ENCODE results near the gene PHACTR1.

DNA sequence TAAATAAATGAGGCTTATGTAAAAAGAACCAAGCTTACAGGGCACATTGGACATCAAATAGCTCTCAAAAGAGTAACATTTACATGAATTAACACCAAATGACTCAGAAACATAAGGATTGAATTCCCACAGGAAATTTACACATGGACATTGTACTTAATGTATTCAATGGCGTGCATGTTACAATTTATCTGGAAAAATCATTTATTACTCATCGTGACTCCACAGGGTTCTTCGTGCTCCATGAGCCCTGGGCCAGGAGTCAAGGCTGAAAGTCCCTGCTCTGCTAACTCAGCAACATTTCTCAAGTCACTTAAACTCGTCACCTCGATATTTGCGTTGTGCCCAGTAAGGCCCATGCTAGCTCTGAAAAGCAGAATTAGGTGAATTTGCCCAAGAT is 158.5 kb downstream of the PHACTR1 start:
- TF ChIP-seq POLR2AphosphoS5 (IDR thresholded peaks at IDR 0.05; ENCODE audit: low read depth, low read length) (no peak), TCF7L2 (IDR thresholded peaks at IDR 0.05; ENCODE audit: low read depth, low read length) (no peak), SIN3A (IDR thresholded peaks at IDR 0.05; ENCODE audit: borderline replicate concordance, insufficient read depth, low read depth, low read length) (no peak)
- TF ChIP-seq, protein P1, sequence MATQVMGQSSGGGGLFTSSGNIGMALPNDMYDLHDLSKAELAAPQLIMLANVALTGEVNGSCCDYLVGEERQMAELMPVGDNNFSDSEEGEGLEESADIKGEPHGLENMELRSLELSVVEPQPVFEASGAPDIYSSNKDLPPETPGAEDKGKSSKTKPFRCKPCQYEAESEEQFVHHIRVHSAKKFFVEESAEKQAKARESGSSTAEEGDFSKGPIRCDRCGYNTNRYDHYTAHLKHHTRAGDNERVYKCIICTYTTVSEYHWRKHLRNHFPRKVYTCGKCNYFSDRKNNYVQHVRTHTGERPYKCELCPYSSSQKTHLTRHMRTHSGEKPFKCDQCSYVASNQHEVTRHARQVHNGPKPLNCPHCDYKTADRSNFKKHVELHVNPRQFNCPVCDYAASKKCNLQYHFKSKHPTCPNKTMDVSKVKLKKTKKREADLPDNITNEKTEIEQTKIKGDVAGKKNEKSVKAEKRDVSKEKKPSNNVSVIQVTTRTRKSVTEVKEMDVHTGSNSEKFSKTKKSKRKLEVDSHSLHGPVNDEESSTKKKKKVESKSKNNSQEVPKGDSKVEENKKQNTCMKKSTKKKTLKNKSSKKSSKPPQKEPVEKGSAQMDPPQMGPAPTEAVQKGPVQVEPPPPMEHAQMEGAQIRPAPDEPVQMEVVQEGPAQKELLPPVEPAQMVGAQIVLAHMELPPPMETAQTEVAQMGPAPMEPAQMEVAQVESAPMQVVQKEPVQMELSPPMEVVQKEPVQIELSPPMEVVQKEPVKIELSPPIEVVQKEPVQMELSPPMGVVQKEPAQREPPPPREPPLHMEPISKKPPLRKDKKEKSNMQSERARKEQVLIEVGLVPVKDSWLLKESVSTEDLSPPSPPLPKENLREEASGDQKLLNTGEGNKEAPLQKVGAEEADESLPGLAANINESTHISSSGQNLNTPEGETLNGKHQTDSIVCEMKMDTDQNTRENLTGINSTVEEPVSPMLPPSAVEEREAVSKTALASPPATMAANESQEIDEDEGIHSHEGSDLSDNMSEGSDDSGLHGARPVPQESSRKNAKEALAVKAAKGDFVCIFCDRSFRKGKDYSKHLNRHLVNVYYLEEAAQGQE (IDR thresholded peaks at IDR 0.05; ENCODE audit: insufficient read depth in 1 of 2, low read depth in 2 of 2, low read length in 1 of 2), result no peak
- TF ChIP-seq, protein P2, sequence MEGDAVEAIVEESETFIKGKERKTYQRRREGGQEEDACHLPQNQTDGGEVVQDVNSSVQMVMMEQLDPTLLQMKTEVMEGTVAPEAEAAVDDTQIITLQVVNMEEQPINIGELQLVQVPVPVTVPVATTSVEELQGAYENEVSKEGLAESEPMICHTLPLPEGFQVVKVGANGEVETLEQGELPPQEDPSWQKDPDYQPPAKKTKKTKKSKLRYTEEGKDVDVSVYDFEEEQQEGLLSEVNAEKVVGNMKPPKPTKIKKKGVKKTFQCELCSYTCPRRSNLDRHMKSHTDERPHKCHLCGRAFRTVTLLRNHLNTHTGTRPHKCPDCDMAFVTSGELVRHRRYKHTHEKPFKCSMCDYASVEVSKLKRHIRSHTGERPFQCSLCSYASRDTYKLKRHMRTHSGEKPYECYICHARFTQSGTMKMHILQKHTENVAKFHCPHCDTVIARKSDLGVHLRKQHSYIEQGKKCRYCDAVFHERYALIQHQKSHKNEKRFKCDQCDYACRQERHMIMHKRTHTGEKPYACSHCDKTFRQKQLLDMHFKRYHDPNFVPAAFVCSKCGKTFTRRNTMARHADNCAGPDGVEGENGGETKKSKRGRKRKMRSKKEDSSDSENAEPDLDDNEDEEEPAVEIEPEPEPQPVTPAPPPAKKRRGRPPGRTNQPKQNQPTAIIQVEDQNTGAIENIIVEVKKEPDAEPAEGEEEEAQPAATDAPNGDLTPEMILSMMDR (IDR thresholded peaks at IDR 0.05), result no peak
